Neural progenitor cell (in vitro differentiated cells): Measurements from ENCODE around the gene PARVG. TPM values are rescaled to one million over a fixed set of nuclear protein-coding genes. Genes with fewer than 3 reads are reported as not detected.

Experiments used
- DNase-seq: peaks from one replicate; pipeline ENCODE4 v3.0.0-alpha.2; 2016; ENCODE audit warnings: low spot score
- H2AFZ ChIP-seq: fragments of 200-600 bp; sonication (generic); replicated peaks from 2 replicates; pipeline ENCODE4 v1.6.1; 2016; ENCODE audit warnings: antibody characterized with exemption
- H3F3A ChIP-seq: fragments of 200-600 bp; sonication (generic); 2 replicates; pipeline ENCODE4 v1.6.1; 2016; ENCODE audit warnings: antibody characterized with exemption, low read depth
- H3K27ac ChIP-seq: fragments of 200-600 bp; sonication (generic); 2 replicates; pipeline ENCODE4 v1.5.1; 2016; ENCODE audit warnings: mild to moderate bottlenecking
- H3K27me3 ChIP-seq: fragments of 200-600 bp; sonication (generic); 2 replicates; pipeline ENCODE4 v1.6.1; 2016; ENCODE audit warnings: mild to moderate bottlenecking, moderate library complexity
- H3K36me3 ChIP-seq: fragments of 200-600 bp; sonication (generic); 2 replicates; pipeline ENCODE4 v1.5.1; 2016
- H3K4me1 ChIP-seq: fragments of 200-600 bp; sonication (generic); 2 replicates; pipeline ENCODE4 v1.6.1; 2016; ENCODE audit warnings: mixed run types
- H3K4me2 ChIP-seq: fragments of 200-600 bp; sonication (generic); 2 replicates; pipeline ENCODE4 v1.6.1; 2016
- H3K4me3 ChIP-seq: fragments of 200-600 bp; sonication (generic); 2 replicates; pipeline ENCODE4 v1.5.1; 2016
- H3K79me2 ChIP-seq: fragments of 200-600 bp; sonication (generic); 2 replicates; pipeline ENCODE4 v1.6.1; 2016; ENCODE audit warnings: low read depth
- H3K9ac ChIP-seq: fragments of 200-600 bp; sonication (generic); 2 replicates; pipeline ENCODE4 v1.6.1; 2016
- H3K9me3 ChIP-seq: fragments of 200-600 bp; sonication (generic); 2 replicates; pipeline ENCODE4 v1.5.1; 2016; ENCODE audit warnings: low read depth
- H4K20me1 ChIP-seq: fragments of 200-600 bp; sonication (generic); 2 replicates; pipeline ENCODE4 v1.6.1; 2016; ENCODE audit warnings: low read depth
- H3K27ac Mint-ChIP-seq: 3 replicates; pipeline ENCODE4 v1.8.0; 2021; ENCODE audit warnings: mixed read lengths
- H3K27me3 Mint-ChIP-seq: 2 replicates; pipeline ENCODE4 v1.8.0; 2022; ENCODE audit warnings: low read depth, mild to moderate bottlenecking, inconsistent platforms, moderate library complexity, mixed read lengths; ENCODE audit not compliant: insufficient read depth
- H3K36me3 Mint-ChIP-seq: 3 replicates; pipeline ENCODE4 v1.8.0; 2021; ENCODE audit warnings: mixed read lengths
- H3K4me1 Mint-ChIP-seq: 3 replicates; pipeline ENCODE4 v1.8.0; 2021; ENCODE audit warnings: mixed read lengths
- H3K4me3 Mint-ChIP-seq: 3 replicates; pipeline ENCODE4 v1.8.0; 2021; ENCODE audit warnings: mild to moderate bottlenecking, moderate library complexity, mixed read lengths
- H3K9me3 Mint-ChIP-seq: 3 replicates; pipeline ENCODE4 v1.8.0; 2020; ENCODE audit warnings: mixed read lengths
- EZH2 ChIP-seq: fragments of 200-600 bp; sonication (generic); IDR thresholded peaks from 2 replicates; pipeline ENCODE4 v1.6.1; 2017; ENCODE audit warnings: antibody characterized with exemption, mild to moderate bottlenecking, moderate library complexity
- EZH2phosphoT487 ChIP-seq: fragments of 200-600 bp; sonication (generic); IDR thresholded peaks from 2 replicates; pipeline ENCODE4 v1.6.1; 2017; ENCODE audit warnings: antibody characterized with exemption
- total RNA-seq: library from RNA; depleted of rRNA; stranded (reverse); fragments of >200 nt; gene quantifications from 2 replicates; pipeline ENCODE4 v1.2.3, GENCODE V29; 2015; ENCODE audit warnings: low replicate concordance
- TF ChIP-seq, protein P1 (sequence below): fragments of 200-600 bp; sonication (generic); IDR thresholded peaks from 2 replicates; pipeline ENCODE4 v1.5.1; 2017; ENCODE audit warnings: antibody characterized with exemption, mild to moderate bottlenecking

Gene PARVG
- total RNA-seq, 1 donor from 2014 or later, result not detected

DNA sequence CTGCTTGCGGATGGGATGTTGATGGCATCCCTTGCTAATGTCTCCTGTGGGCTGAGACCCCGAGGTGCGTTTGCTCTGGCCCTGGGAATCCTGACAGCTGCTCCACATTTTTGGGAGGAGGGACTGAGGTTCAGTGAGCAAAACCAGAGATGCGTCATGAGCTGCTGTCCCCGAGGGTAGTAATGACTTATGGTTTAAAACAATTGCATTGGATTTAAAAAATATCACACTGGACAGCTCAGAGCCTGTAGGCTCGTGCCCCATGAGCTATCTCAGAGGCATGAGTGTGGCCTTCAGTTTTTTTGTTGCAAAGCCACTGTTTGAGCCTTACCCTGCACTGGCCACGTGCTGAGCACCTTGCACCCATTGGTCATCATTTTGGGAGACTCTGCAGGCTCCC, 20.9 kb upstream of the PARVG start:
- Histone ChIP-seq H3K4me2 (no peak overlapping the region), H3K4me3 (no peak overlapping the region), H3F3A (no peaks in the 10 kb centered on the region), H3K9me3 (no peaks in the 10 kb centered on the region), H3K36me3 (no peaks in the 10 kb centered on the region), H3K4me1 (peaks cover 20% of the 10 kb centered on the region), H3K27me3 (no peaks in the 10 kb centered on the region), H2AFZ (no peak overlapping the region), H3K9ac (no peak overlapping the region), H3K79me2 (no peaks in the 10 kb centered on the region), H4K20me1 (no peaks in the 10 kb centered on the region), H3K27ac (no peak overlapping the region)
- Mint-ChIP-seq H3K27ac (no peak overlapping the region), H3K4me3 (no peak overlapping the region), H3K9me3 (no peaks in the 10 kb centered on the region), H3K36me3 (no peaks in the 10 kb centered on the region), H3K4me1 (peaks cover 33% of the 10 kb centered on the region), H3K27me3 (peaks cover 4% of the 10 kb centered on the region)
- no peak for DNase-seq
- TF ChIP-seq, protein P1, sequence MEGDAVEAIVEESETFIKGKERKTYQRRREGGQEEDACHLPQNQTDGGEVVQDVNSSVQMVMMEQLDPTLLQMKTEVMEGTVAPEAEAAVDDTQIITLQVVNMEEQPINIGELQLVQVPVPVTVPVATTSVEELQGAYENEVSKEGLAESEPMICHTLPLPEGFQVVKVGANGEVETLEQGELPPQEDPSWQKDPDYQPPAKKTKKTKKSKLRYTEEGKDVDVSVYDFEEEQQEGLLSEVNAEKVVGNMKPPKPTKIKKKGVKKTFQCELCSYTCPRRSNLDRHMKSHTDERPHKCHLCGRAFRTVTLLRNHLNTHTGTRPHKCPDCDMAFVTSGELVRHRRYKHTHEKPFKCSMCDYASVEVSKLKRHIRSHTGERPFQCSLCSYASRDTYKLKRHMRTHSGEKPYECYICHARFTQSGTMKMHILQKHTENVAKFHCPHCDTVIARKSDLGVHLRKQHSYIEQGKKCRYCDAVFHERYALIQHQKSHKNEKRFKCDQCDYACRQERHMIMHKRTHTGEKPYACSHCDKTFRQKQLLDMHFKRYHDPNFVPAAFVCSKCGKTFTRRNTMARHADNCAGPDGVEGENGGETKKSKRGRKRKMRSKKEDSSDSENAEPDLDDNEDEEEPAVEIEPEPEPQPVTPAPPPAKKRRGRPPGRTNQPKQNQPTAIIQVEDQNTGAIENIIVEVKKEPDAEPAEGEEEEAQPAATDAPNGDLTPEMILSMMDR, result no peak
- TF ChIP-seq EZH2phosphoT487 (no peak), EZH2 (no peak)

DNA sequence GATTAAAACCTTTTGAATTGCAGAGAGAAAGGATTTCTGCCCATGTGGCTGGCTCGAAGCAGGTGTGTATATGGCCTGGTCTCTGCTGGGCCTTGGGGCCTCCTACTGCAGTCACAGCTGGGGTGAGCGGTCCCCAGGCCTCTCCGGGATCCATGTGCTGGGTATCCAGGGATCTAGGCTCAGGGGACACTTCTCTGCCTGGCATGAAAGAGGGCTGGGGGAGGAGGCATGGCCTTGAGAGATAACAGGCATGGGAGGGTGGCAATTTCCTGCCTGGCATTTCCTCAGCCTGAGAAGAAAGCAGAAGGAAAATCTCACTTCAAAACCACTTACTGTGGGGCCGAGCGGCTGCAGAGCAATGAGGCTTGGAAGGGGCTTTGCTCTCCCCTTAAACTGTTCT, 20.3 kb upstream of the PARVG start:
- Histone ChIP-seq H3K9ac (no peak overlapping the region), H3K4me2 (no peak overlapping the region), H3K27ac (no peak overlapping the region), H3K4me3 (no peak overlapping the region), H3F3A (no peaks in the 10 kb centered on the region), H3K79me2 (no peaks in the 10 kb centered on the region), H3K36me3 (no peaks in the 10 kb centered on the region), H3K4me1 (peaks cover 20% of the 10 kb centered on the region), H3K27me3 (no peaks in the 10 kb centered on the region), H2AFZ (no peak overlapping the region), H3K9me3 (no peaks in the 10 kb centered on the region), H4K20me1 (no peaks in the 10 kb centered on the region)
- DNase-seq, result no peak
- TF ChIP-seq, protein P1, result no peak
- TF ChIP-seq EZH2 (no peak), EZH2phosphoT487 (no peak)
- H3K9me3 Mint-ChIP-seq, result no peaks in the 10 kb centered on the region
- no peak overlapping the region for H3K4me3 Mint-ChIP-seq
- H3K36me3 Mint-ChIP-seq, result no peaks in the 10 kb centered on the region
- H3K4me1 Mint-ChIP-seq, result peaks cover 34% of the 10 kb centered on the region
- no peak overlapping the region for H3K27ac Mint-ChIP-seq
- peaks cover 6% of the 10 kb centered on the region for H3K27me3 Mint-ChIP-seq

DNA sequence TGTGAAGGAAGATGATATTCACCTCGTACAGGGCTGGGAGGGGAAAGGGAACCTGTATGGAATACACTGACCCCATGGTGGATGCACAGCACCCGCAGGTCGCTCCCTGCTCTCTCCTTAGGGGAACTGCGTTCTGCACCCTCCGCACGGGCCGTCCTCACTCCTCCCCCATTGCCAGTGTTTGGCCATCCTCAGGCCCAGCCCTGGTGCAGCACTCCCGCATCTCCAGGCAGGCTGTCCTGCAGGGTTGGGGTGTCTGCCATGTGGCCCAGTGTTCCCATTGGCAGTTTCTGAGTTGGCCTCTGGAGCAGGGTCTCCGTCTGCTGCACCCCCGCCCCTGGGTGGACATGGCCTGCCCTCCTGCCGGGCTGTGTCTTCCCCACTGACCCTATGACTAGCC, 19.1 kb upstream of the PARVG start:
- no peak for DNase-seq
- Histone ChIP-seq H2AFZ (no peak overlapping the region), H4K20me1 (no peaks in the 10 kb centered on the region), H3K9me3 (no peaks in the 10 kb centered on the region), H3F3A (no peaks in the 10 kb centered on the region), H3K4me2 (no peak overlapping the region), H3K9ac (no peak overlapping the region), H3K4me3 (no peak overlapping the region), H3K4me1 (peaks cover 20% of the 10 kb centered on the region), H3K27ac (no peak overlapping the region), H3K79me2 (no peaks in the 10 kb centered on the region), H3K27me3 (no peaks in the 10 kb centered on the region), H3K36me3 (no peaks in the 10 kb centered on the region)
- no peaks in the 10 kb centered on the region for H3K36me3 Mint-ChIP-seq
- H3K4me3 Mint-ChIP-seq, result no peak overlapping the region
- H3K27ac Mint-ChIP-seq, result no peak overlapping the region
- no peaks in the 10 kb centered on the region for H3K9me3 Mint-ChIP-seq
- TF ChIP-seq EZH2 (no peak), EZH2phosphoT487 (no peak)
- TF ChIP-seq, protein P1, result no peak
- peaks cover 6% of the 10 kb centered on the region for H3K27me3 Mint-ChIP-seq
- H3K4me1 Mint-ChIP-seq, result peaks cover 33% of the 10 kb centered on the region

DNA sequence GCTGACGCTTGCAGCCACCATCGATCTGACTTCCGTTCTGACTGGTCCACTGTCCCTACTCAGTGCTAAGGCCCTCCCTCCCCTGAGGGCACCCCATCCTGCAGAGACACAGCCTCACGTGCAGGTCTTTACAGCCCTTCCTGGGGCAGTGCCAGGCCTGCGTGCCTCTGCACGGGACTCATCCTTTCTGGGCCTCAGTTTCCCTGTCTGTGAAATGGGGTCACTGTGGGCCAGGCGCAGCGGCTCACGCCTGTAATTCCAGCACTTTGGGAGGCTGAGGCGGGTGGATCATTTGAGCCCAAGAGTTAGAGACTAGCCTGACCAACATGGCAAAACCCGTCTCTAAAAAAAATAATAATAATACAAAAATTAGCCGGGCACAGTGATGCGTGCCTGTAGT, 17.8 kb upstream of the PARVG start:
- no peak for TF ChIP-seq EZH2phosphoT487
- TF ChIP-seq, protein P1, result no peak
- TF ChIP-seq EZH2, result no peak

More for the DNA sequence above, 17.8 kb upstream of the PARVG start:
- H2AFZ ChIP-seq, result no peak overlapping the region
- Mint-ChIP-seq H3K27me3 (peaks cover 4% of the 10 kb centered on the region), H3K27ac (no peak overlapping the region), H3K36me3 (no peaks in the 10 kb centered on the region), H3K9me3 (no peaks in the 10 kb centered on the region), H3K4me1 (peaks cover 29% of the 10 kb centered on the region), H3K4me3 (no peak overlapping the region)
- H3K27me3 ChIP-seq, result no peaks in the 10 kb centered on the region
- H3K9me3 ChIP-seq, result no peaks in the 10 kb centered on the region
- H3K4me1 ChIP-seq, result peaks cover 18% of the 10 kb centered on the region
- H3K4me2 ChIP-seq, result no peak overlapping the region
- no peaks in the 10 kb centered on the region for H4K20me1 ChIP-seq
- no peak for DNase-seq
- H3K79me2 ChIP-seq, result no peaks in the 10 kb centered on the region
- H3K36me3 ChIP-seq, result no peaks in the 10 kb centered on the region
- no peak overlapping the region for H3K4me3 ChIP-seq
- no peaks in the 10 kb centered on the region for H3F3A ChIP-seq
- no peak overlapping the region for H3K9ac ChIP-seq
- H3K27ac ChIP-seq, result no peak overlapping the region
